GM03348 (cell line): ENCODE data around the gene NTRK2.

ENCODE experiments used
- DNase-seq: peaks from one replicate; pipeline ENCODE4 v3.0.0; 2012; ENCODE audit warnings: low spot score

The NTRK2 gene

DNA sequence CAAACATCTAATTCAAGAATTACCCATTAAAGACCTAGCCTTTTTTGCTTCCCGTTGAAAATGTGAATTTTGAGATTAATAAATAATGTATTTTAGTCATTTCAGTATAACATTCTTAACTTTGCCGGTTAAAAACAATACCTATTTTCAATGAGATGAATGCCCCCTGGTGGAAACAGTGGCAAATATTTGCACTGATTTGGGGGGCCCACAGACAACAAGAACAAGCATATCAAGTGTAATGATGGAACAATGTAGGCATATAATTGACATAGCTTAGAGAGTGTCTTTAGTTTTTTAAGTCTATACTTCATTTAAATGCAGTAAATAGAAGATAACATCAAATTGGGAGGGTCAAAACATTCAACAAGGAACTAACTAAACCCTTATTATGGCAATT, 111.9 kb downstream of the NTRK2 start:
- no peak for DNase-seq

DNA sequence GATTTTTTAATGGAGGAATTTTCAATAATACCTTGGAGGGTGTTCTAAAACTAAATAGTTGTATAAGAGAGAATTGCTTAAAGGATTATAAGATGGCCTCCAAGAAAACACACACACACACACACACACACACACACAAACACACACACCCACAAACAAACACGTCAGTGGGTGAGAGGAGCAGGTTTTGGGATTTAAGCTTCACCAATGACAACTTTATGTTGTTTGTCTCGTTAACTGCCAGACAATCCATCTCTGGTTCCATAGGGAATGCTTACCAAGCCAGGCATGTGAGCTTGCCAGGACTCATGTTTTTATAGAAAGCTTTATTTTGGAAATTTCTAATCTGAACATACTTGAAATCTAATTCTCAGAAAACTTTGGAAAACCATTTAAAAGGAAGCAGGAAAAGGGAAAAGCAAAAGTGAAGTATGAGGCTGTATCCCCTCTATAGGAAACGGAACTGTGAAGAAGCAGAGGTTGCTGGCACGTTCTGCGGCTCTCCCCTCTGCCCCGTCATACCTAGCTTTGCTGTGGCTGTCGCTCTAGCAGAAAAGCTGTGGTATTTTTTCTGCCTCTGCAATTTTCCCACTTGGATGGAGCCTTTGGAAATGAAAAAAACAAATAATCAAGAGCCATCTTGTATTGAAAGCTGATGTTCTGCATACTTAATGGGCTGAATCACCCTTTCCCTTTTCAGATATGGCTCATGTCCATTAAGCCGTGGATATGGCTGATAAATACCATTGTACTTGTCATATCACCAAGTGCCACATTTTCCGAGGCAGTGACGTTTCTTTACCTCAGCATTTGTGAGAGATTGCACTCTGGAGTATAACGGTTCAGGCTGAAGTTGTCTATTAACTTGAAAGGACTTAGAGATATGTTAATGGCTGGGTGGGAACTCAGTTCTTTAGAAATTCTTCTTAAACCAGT, 112.7 kb downstream of the NTRK2 start:
- no peak for DNase-seq

DNA sequence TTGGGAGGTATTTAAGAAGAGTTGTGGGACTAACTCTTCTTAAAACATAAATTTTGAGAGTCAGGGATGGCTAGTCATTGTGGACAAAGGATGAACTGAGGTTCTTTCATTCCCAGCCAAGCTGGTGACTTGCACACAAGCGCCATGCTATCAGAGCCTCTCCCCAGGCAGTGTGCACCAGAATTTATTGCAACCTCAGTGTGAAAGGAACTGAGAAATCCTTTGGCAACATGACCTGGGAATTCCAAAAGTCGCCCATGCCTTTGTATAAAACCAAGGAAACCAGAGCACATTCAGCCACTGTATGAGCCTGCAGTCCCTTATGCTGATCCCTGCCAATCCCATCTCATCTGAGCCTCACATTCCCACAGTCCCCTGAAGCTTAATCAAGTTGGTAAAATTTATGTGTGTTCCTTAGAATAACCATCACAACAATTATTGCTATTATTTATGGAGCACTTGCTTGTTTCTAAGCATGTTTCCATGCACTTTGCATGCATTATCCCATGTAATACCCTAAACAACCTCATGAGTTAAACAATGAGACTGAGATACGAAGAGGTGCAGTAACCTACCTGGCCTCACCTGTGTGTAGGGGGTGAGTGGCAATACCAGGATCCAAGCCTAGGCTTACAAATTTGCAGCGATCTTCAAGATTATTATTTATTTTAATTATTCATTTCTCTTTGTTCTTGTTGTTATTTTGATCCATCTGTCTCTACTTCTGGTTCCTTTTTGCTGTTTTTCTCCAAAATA, 116.4 kb downstream of the NTRK2 start:
- DNase-seq = no peak

DNA sequence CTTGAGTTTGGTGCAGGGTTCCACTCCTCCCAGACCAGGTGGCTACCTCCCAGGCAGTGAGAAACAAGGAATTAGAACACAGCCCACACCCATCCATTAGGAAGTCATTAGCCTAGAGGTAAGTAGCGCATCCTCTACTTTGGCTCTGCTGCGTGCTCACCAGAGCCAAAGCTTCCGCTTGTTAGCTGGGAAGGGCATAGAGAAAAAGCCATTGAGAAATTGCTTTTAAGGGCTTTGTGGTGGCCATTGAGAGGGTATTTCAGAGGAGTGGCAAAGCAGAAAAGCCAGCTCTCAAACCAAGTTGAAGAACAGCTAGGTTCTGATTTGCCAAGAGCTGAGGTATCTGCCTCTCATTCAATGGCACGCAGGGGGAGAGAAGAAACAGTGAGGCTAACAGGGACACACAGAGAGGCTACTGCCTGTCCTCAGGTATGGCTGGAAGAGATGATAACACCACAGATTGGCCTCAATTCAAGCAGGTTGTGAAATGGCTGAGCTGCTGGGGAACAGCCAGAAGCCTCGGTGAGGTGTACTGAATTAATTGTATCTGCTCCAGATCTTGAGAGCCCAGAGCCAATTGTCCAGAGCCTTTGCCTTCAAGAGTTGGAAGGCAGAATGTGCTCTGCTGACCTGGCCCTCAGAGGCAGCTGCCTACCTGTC, 119.4 kb downstream of the NTRK2 start:
- no peak for DNase-seq

DNA sequence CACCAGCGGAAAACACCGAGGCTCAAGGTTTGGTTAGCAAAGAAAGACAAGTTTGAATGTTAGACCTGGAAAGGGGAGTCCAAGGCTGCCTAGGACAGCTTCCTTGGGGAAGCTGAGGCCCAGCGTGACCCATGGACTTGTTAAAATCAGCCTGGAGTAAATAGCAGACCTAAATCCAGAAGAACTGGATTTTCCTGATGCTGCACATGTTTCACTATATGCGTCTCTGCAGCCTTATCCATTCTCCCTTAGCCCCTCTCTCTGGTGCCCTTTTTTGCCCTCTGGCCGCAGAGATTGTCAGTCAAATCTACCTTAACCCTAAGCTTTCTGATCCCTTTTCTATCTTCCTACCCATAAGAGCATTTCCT, 119.9 kb downstream of the NTRK2 start:
- no peak for DNase-seq

DNA sequence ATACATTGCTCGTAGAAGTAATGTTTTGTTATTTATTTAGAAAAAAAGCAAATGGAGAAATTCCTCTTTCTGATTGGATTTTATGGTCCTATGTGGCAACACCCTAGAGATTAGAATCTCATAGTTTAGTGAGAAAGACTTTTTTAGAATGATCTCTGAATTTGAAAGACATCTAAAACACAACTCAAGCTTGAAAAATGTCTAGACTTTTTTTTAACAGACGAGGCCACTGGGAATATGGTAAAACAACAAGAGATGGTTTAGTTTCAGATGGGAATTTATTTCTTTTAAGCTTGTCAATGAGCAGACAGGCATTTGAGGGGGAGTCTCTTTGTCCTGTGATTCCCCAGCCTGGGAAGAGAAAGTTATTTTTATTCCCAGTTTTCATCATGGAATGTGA, 122.1 kb downstream of the NTRK2 start:
- no peak for DNase-seq

DNA sequence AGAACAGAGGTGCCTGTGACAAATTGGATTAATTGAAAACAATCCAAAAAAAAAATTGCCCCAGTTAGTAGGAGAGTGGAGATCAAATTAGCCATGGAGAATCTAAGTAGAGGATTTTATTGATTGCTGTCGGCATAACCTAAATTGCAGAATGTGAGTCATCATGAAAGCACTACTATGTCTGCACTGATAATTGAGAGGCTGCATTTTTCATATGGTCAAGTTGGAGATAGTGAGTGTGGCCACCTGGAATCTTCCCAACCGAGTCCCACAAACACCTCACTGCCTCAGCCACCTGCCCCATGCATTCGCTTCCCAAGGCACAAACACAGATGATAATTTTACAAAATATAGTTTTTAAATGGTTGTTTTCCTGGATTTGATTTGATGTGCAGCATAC, 123.7 kb downstream of the NTRK2 start:
- DNase-seq = no peak

DNA sequence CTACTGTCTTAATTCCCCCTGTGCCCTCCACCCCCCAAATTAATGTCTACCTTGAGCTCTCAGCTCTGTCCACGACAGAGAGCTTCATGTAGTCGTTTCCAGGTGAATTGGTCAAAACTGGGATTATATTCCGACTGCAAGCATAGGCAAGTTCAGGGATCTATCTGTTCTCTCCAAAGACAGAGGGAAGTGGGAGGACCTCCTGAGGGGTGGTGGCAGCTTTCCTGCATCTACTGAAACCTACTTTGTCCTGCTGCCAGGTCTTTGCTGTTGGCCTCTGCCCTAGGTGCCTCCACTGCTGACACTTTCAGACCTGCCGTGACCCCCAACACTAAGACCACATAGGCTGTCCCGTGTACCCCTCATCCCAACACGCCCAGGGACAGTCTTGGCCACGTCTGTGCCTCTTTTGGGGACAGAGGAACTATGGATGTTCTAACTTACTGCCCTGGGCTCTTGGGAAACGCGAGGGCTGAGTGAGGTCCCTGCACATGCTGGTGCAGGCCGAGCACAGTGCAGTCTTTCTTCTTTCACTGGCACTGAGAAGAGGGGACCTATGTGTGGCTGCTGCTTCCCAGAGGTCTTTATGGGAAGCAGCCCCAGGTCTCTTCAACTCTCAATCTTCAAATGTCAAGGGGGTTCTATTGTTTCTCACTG, 125.6 kb downstream of the NTRK2 start:
- no peak for DNase-seq

DNA sequence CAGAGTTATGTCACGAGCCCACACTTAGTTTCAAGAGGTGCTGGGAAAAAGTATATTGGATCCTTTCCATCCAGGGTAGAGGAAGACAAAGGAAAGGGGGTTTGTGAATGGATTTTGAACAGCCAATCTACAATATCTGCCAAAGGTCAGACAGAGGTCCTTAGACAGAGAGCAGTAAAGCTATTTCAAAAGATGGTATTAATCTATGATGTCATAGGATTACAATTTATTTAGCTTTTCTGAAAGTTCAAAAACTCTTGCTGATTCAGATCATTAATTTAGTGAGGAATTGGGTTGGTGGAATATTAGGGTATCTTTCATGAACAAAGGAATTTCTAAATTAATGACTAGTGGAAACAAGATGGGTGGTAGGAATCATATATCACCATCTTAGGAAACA, 126.9 kb downstream of the NTRK2 start:
- DNase-seq = no peak

DNA sequence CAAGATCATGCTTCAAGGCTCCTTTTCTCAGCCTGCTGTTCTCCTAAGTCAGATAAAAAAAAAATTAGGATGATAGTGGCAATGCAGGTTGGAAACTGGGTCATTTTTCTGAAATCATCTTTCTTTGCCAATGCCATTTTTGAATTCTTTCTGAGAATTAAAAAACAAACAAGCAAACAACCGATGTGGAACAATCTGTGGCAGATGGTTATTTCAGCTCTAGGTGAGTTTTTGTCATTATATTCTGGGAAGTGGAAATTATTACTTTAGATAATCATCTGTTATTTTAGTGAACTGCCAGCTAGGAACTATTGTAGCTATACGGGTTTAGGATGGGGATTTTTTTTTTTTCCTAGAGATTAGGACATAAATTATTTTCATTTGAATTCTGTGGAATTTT, 129.7 kb downstream of the NTRK2 start:
- DNase-seq = no peak

DNA sequence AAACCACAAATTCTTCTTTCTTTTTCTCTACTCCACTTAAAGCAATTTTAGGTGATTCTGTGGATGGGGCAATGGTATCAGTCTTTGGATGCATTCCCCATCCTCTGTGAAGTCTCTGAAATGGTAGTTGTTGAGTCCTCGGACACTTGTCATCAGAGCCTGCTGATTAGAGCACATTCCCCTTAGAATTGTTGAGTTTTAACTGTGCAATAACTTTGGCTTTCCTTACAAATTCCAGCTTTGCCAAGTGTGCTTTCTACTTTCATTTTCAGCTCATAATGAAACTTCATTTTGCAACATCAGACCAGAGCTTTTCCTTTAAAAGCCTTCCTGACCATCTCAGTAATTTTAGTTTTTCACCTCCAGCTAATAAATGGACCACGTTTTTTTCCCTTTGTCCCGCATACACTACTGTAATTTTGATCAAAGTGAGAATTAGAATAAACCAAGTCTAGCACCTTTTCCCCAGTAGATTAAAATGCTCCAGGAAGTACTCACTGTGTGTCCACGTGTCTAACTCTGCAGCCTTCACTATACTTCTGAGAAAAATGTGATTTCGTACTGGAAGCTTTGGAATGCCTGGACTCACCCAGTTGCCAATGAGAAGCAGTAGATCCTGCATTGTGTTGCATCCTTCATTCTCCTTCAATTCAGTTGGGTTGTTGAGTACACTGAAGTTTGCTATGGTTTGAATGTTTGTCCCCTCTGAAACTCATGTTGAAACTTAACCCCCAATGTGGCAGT, 135.6 kb downstream of the NTRK2 start:
- DNase-seq = no peak

DNA sequence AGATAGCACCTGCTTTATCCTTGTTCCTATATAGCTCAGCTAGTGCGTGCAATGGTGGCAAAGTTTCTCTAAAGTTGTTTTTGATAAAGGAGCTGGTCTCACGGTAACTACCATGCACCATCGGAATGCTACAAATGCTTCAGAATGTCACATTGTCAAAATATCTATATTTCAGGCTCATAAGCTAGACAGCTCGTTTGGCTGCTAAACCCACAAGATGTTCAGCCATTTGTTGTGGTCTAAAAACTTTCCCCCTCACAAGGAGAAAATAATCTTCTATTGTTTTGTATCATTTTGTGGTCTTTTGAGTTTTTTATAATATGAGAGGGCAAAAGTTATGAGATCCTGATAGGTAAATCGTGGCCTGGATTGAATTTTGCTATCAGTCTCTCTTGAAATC, 137.9 kb downstream of the NTRK2 start:
- DNase-seq = no peak

DNA sequence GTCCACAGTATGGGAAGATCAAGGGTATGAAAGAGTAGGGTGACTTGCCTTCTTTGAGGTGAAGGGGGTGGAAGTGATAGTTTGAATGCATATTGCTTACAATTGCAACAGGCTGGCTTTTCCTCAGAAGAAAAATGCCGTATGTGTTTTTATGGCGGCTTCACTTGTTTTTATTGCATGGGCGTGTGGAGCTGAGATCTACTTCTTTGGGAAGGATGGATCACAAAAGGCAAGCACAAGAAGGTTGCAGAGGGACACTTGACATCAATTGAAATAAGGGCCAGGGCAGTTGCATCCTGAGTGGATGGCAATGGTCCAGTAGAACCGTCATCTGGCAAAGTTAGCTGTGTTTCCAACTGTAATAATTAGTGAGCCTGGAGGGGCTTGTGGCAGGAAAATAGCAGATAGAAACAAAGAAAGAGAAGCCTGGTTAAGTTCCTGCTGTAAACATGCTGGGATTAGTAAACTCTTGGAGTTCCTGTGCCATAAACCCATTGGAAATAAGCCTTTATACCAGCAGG, 138.4 kb downstream of the NTRK2 start:
- no peak for DNase-seq

DNA sequence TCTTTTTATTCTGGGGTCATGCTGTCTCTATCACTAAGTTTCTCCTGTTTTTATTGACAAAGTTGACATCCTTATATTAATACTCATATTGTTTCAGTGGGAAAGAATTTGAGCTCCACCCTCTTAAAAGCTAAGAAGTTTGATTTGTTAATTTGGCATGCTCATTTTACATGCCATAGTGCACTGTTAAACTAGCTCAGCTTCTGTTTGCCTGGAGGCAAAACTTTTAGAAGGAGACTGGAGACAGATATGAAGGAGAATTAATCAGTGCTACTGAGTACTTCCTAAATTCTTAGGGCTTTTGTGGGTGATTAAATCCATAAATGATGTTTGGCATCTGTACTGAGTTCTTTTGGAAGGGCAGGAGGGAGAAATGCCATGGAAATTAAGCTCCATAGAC, 138.9 kb downstream of the NTRK2 start:
- DNase-seq = no peak

DNA sequence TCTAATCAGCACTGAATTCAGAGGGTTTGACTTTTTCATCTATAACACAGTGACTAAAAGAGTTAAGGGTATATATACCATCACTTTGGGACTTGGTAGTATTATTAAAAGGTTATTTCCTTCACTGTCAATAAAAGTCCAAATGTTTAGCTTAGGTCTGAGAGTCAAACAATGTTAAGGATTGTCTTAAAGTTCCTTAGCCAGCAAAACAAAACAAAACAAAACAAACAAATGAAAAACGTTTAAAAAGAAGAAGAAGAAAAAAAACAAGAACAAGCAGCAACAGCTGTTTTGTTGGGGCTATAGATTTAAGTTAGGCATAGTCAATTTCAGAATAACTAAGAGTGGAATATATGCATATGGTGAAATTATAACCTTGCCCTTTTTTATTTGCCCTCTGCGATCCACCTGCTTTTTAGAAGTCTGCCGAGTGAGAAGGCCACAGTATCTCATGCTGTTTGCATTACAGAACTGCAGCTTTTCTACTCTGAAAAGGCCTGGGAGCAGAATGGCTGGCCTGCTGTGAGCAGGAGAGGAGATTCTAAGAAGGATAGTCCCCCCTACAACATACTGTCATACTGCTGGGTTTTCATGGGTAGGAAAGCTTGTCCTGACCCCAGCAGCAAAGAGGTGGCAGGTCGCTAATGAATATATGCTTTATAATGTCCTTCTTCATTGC, 141.7 kb downstream of the NTRK2 start:
- no peak for DNase-seq

DNA sequence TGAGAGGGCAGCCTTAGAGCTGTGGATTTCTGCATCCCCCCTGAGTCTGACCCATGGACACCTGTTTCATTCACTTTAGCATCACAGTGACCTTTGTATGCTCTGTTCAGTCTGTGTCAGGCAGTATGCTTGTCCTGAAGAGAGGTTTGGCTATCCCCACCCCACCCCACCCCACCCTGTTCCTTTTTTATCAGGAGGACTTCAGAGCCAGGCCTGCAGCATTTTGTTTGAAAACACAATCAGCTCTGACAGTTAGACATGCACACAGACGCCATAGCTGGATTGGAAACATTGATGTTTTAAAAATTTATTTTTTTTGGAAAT, 142.2 kb downstream of the NTRK2 start:
- no peak for DNase-seq

DNA sequence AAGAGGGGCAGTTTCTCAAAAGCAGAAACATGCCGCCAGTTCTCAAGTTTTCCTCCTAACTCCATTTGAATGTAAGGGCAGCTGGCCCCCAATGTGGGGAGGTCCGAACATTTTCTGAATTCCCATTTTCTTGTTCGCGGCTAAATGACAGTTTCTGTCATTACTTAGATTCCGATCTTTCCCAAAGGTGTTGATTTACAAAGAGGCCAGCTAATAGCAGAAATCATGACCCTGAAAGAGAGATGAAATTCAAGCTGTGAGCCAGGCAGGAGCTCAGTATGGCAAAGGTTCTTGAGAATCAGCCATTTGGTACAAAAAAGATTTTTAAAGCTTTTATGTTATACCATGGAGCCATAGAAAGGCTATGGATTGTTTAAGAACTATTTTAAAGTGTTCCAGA, 142.8 kb downstream of the NTRK2 start:
- DNase-seq = no peak

DNA sequence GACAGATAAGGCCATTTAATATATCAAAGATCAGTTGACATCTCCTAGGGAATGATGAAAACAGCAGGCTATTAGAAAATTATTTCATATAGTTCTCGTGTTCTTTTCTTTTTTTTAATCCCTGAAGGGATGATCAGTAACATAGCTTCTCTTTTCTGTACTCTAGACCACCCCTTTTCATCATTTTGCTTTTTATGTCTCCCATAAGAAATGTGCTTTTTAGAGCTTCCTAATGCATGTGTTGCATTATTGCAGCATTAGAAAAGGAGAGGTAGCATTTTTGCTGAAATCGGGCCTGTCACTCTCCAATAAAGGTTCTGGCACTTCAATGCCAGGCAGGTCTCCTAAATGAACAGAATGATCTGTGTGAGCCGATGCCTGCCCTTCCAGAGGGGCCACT, 143.3 kb downstream of the NTRK2 start:
- DNase-seq = no peak

DNA sequence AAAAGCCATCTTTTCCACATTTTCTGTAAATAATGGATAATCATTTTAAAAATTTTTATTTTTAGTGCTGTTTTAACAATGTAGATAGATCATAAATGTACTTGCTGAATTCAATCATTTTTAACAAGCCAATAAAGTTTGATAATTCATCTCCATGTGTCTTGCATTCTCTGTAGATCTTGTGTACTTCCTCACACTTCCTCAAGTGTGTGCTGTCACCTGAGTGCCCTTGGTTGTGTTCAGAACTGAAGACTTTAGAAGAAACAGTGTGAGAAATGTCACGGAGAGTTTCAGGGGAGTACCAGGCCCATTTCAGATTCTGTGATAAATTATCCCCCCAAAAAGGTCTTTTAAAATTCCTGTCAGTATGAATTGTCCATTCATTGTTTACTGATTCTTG, 146.0 kb downstream of the NTRK2 start:
- DNase-seq = no peak

DNA sequence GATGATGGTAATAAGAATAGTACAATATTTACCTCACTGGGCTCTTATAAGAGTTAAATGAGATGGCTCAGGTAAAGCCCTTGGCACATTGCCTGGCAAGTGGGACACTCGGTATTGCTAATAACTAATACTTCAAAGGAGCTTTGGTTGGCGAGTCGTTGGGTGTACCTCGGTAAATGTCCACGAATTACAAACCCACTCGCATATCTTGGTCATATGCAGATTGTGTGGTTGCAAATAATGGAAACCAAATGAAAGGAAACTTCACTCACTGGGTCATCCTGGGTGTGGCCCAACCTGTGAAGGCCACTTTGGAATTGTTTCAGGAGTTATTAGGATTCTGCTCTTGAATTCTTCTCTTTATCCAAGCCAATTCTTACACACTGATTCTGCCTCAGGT, 147.5 kb downstream of the NTRK2 start:
- DNase-seq = no peak

DNA sequence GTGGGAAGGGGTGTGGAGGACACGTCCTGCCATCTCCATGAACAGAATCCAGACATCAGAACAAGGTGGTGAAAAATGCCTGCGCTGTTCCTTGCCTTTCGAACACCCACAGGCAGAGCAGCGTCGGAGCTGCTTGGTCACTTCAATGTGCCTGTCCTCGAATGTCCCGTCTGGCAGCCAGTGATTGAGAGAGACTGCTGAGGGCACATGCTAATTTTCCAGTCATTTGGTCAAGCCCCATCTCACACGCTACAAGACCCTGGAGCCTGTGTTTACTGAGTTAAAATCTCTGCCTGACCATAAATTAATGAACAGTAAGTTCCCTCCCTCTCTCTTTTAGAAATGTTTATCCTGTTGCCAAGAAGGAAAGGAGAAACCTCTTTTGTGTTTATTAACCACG, 149.3 kb downstream of the NTRK2 start:
- no peak for DNase-seq
